DOHH2 (cell line): ENCODE results near the gene CRLF2.

Experiments used
- H3F3A ChIP-seq: fragments of 200-600 bp; sonication (generic), shearing (Covaris generic); 2 replicates; pipeline ENCODE4 v1.6.0; 2016; ENCODE audit warnings: antibody characterized with exemption, mild to moderate bottlenecking; ENCODE audit not compliant: control insufficient read depth, insufficient read depth
- H3K27ac ChIP-seq: fragments of 200-600 bp; sonication (generic); 2 replicates; pipeline ENCODE4 v1.5.1; 2014; ENCODE audit warnings: low read depth, mild to moderate bottlenecking, low read length, moderate library complexity
- H3K27me3 ChIP-seq: fragments of 200-600 bp; sonication (generic); 2 replicates; pipeline ENCODE4 v1.6.1; 2014; ENCODE audit warnings: mild to moderate bottlenecking, low read length, mixed read lengths; ENCODE audit not compliant: control insufficient read depth
- H3K36me3 ChIP-seq: fragments of 200-600 bp; sonication (generic); 2 replicates; pipeline ENCODE4 v1.6.1; 2014; ENCODE audit warnings: mild to moderate bottlenecking, low read length, moderate library complexity, mixed read lengths; ENCODE audit not compliant: control insufficient read depth
- H3K4me1 ChIP-seq: fragments of 200-600 bp; sonication (generic); 2 replicates; pipeline ENCODE4 v1.6.1; 2014; ENCODE audit warnings: mild to moderate bottlenecking, low read length, mixed read lengths; ENCODE audit not compliant: control insufficient read depth
- H3K4me2 ChIP-seq: fragments of 200-600 bp; sonication (generic); 2 replicates; pipeline ENCODE4 v1.6.0; 2014; ENCODE audit warnings: mild to moderate bottlenecking, low read length, moderate library complexity
- H3K4me3 ChIP-seq: fragments of 200-600 bp; sonication (generic); 2 replicates; pipeline ENCODE4 v1.5.1; 2014; ENCODE audit warnings: mild to moderate bottlenecking, low read length, mixed read lengths
- H3K79me2 ChIP-seq: fragments of 200-600 bp; sonication (generic); 2 replicates; pipeline ENCODE4 v1.6.1; 2014; ENCODE audit warnings: mild to moderate bottlenecking, low read length, mixed read lengths; ENCODE audit not compliant: control insufficient read depth
- H3K9me2 ChIP-seq: fragments of 200-600 bp; sonication (generic); replicated peaks from 2 replicates; pipeline ENCODE4 v1.6.1; 2014; ENCODE audit warnings: mild to moderate bottlenecking, low read length, mixed read lengths; ENCODE audit not compliant: control insufficient read depth
- H3K9me3 ChIP-seq: fragments of 200-600 bp; sonication (generic); 2 replicates; pipeline ENCODE4 v1.6.1; 2014; ENCODE audit warnings: antibody characterized with exemption, low read length, mixed read lengths; ENCODE audit not compliant: control insufficient read depth, insufficient read depth
- H4K20me1 ChIP-seq: fragments of 200-600 bp; sonication (generic); 2 replicates; pipeline ENCODE4 v1.6.0; 2014; ENCODE audit warnings: low read depth, mild to moderate bottlenecking, antibody characterized with exemption, low read length, moderate library complexity; ENCODE audit not compliant: control insufficient read depth, insufficient read depth
- CTCF ChIP-seq: fragments of 200-600 bp; sonication (generic); IDR thresholded peaks from one replicate; pipeline ENCODE4 v1.5.1; 2014; ENCODE audit warnings: antibody characterized with exemption, mild to moderate bottlenecking, low read depth, low read length; ENCODE audit not compliant: poor library complexity, severe bottlenecking
- EZH2phosphoT487 ChIP-seq: fragments of 200-600 bp; sonication (generic); IDR thresholded peaks from 2 replicates; pipeline ENCODE4 v1.6.1; 2017; ENCODE audit warnings: borderline replicate concordance, mild to moderate bottlenecking, antibody characterized with exemption, low read length, moderate library complexity, mixed read lengths

The CRLF2 gene

DNA sequence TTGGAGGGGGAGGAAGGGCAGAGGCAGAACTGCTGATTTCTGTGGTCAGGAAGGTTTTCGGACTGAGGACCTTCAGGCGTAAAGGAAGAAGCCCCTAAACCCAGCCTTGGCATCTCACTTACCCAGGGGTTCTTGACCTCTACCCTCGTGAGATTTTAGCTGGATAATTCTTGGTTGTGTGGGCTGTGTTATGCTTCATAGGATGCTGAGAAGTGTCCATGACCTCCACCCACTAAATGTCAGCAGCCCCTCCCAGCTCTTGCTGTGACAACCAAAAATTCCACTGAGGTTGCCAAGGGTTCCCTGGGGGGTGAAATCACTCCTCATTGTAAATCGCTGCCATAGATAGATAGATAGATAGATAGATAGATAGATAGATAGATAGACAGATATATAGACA lies 5.8 kb upstream of the CRLF2 start:
- H3K4me3 ChIP-seq, result no peak overlapping the region

GRCh38 chrX:1215123-1215823 lies 2.8 kb upstream of the CRLF2 start:
- Histone ChIP-seq H3K4me2 (peak overlapping the region; percentile 70), H3K4me1 (peaks cover 57% of the 10 kb centered on the region), H3F3A (peaks cover 29% of the 10 kb centered on the region), H3K36me3 (peaks cover 7% of the 10 kb centered on the region), H3K79me2 (peaks cover 9% of the 10 kb centered on the region; the same call in 1 of the 2 replicates), H3K4me3 (peak overlapping the region; percentile 55), H3K27me3 (no peaks in the 10 kb centered on the region), H4K20me1 (no peaks in the 10 kb centered on the region), H3K9me3 (peaks cover 5% of the 10 kb centered on the region; the same call in 1 of the 2 replicates), H3K27ac (peak overlapping the region; percentile 94), H3K9me2 (no peaks in the 10 kb centered on the region)
- TF ChIP-seq CTCF (no peak), EZH2phosphoT487 (no peak)

More for the DNA sequence above, 5.8 kb upstream of the CRLF2 start:
- no peak overlapping the region for H3K27ac ChIP-seq
- H3K9me3 ChIP-seq, result peaks cover 5% of the 10 kb centered on the region; the same call in 1 of the 2 replicates
- peaks cover 3% of the 10 kb centered on the region for H3K36me3 ChIP-seq
- H3F3A ChIP-seq, result peaks cover 21% of the 10 kb centered on the region
- H3K79me2 ChIP-seq, result no peaks in the 10 kb centered on the region
- no peaks in the 10 kb centered on the region for H3K9me2 ChIP-seq
- TF ChIP-seq EZH2phosphoT487 (no peak), CTCF (no peak)
- H3K4me1 ChIP-seq, result peaks cover 37% of the 10 kb centered on the region
- H4K20me1 ChIP-seq, result no peaks in the 10 kb centered on the region
- no peak overlapping the region for H3K4me2 ChIP-seq
- no peaks in the 10 kb centered on the region for H3K27me3 ChIP-seq

DNA sequence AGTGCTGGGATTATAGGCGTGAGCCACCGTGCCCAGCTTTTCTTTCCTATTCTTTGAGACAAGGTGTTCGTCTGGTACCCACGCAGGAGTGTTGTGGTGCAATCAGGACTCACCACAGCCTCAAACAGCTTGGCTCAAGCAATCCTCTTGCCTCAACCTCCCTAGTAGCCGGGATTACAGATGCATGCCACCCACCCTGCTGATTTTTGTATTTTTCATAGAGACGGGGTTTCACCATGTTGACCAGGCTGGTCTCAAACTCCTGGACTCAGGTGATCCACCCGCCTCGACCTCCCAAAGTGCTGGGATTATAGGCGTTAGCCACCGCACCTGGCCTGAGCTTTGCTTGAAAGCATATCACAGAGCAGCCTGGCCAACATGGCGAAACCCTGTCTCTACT lies 1.5 kb upstream of the CRLF2 start:
- Histone ChIP-seq H3F3A (peaks cover 29% of the 10 kb centered on the region), H3K27ac (peak overlapping the region; percentile 94), H4K20me1 (no peaks in the 10 kb centered on the region), H3K4me1 (peaks cover 70% of the 10 kb centered on the region), H3K9me2 (no peaks in the 10 kb centered on the region), H3K79me2 (peaks cover 17% of the 10 kb centered on the region), H3K4me3 (peak overlapping the region; percentile 56), H3K36me3 (peaks cover 10% of the 10 kb centered on the region), H3K27me3 (no peaks in the 10 kb centered on the region), H3K9me3 (peaks cover 5% of the 10 kb centered on the region; the same call in 1 of the 2 replicates), H3K4me2 (peak overlapping the region; percentile 70)
- TF ChIP-seq EZH2phosphoT487 (no peak), CTCF (no peak)
